K562 (cell line): ENCODE data around the gene NRP1. TPM values are rescaled to one million over a fixed set of nuclear protein-coding genes. Genes with fewer than 3 reads are reported as not detected.

Experiments
- ATAC-seq: fragments of 200-7000 bp; cut with Tn5 transposase; 3 replicates; pipeline ENCODE4 v1.9.1; 2020; ENCODE audit warnings: moderate library complexity
- BruUV-seq: library from RNA; stranded (reverse); fragments of 400-500 nt; replicated peaks from 2 replicates; lab custom pipeline; 2021; lab: Mats Ljungman, UMichigan
- CTCF ChIA-PET: fragments of 300-600 bp; formaldehyde crosslinking; extraction: SDS; loops from one replicate; lab custom pipeline; 2021; ENCODE audit warnings: low intra/inter-chr PET ratio; lab: Yijun Ruan, JAX
- POLR2A ChIA-PET: fragments of 300-600, 350-650 bp; sonication (Branson Sonifier 250); formaldehyde crosslinking; extraction: SDS; loops from one replicate; lab custom pipeline; 2021; ENCODE audit warnings: antibody characterized with exemption, inconsistent platforms; lab: Yijun Ruan, JAX
- DNase-seq, 4 experiments: peaks; one replicate each; pipeline versions ENCODE4 v3.0.0 to v3.0.0-alpha.2; 2011 to 2018; ENCODE audit warnings: low spot score in 3 of 4, mixed read lengths in 3 of 4; ENCODE audit errors: extremely low read depth in 1 of 4
- FAIRE-seq: peaks from 2 replicates; lab custom pipeline; 2011; peaks lifted over from hg19 to GRCh38; lab: Jason Lieb, UNC
- H2AFZ ChIP-seq: 2 replicates; pipeline ENCODE4 v1.6.0; 2011; ENCODE audit warnings: low read depth, low read length, control low read depth, inconsistent platforms
- H3K27ac ChIP-seq: fragments of 200-600 bp; 3 replicates; pipeline ENCODE4 v1.8.0; 2011; ENCODE audit warnings: low read depth, mild to moderate bottlenecking, control low read depth, inconsistent platforms, low read length, moderate library complexity, mixed read lengths; ENCODE audit errors: extremely low read depth
- H3K27me3 ChIP-seq, 2 experiments: fragments of 300-600 bp in 1 of 2; 2 replicates in 1 of 2; 3 replicates in 1 of 2; pipeline versions ENCODE4 v1.6.0 to v1.8.0; 2011; ENCODE audit warnings: inconsistent platforms in 2 of 2, low read length in 2 of 2, mild to moderate bottlenecking in 1 of 2, mixed read lengths in 1 of 2, moderate library complexity in 1 of 2; ENCODE audit not compliant: control insufficient read depth in 2 of 2, insufficient read depth in 2 of 2
- H3K36me3 ChIP-seq: fragments of 300-600 bp; 3 replicates; pipeline ENCODE4 v1.8.0; 2011; ENCODE audit warnings: mild to moderate bottlenecking, low read length, inconsistent platforms; ENCODE audit not compliant: control insufficient read depth, insufficient read depth
- H3K4me1 ChIP-seq, 2 experiments: fragments of 200-600 bp in 1 of 2; replicated peaks in 1 of 2; 2 replicates in 1 of 2; 3 replicates in 1 of 2; pipeline versions ENCODE4 v1.5.1 to v1.8.0; 2011; ENCODE audit warnings: inconsistent platforms in 2 of 2, low read length in 2 of 2, mild to moderate bottlenecking in 1 of 2, mixed read lengths in 1 of 2, moderate library complexity in 1 of 2; ENCODE audit not compliant: control insufficient read depth in 2 of 2, insufficient read depth in 2 of 2
- H3K4me2 ChIP-seq: 2 replicates; pipeline ENCODE4 v1.6.1; 2011; ENCODE audit warnings: low read length, control low read depth, inconsistent platforms, mixed read lengths; ENCODE audit not compliant: insufficient read depth
- H3K4me3 ChIP-seq: fragments of 200-600 bp; sonication (generic), shearing (Covaris generic); 2 replicates; pipeline ENCODE4 v1.5.1; 2016; ENCODE audit warnings: control low read depth, inconsistent platforms
- H3K79me2 ChIP-seq: fragments of 200-600 bp; 3 replicates; pipeline ENCODE4 v1.8.0; 2011; ENCODE audit warnings: low read length, inconsistent platforms; ENCODE audit not compliant: control insufficient read depth, insufficient read depth
- H3K9ac ChIP-seq, 2 experiments: 2 replicates each; pipeline versions ENCODE4 v1.6.0 to v1.6.1; 2011; ENCODE audit warnings: low read depth in 2 of 2, low read length in 2 of 2, control low read depth in 1 of 2, inconsistent platforms in 1 of 2, mild to moderate bottlenecking in 1 of 2, mixed read lengths in 1 of 2; ENCODE audit not compliant: insufficient read depth in 1 of 2
- H3K9me1 ChIP-seq: one replicate; pipeline ENCODE4 v1.6.0; 2011; ENCODE audit warnings: inconsistent platforms, mild to moderate bottlenecking, low read length, moderate library complexity; ENCODE audit not compliant: control insufficient read depth, insufficient read depth
- H3K9me3 ChIP-seq: replicated peaks from 2 replicates; pipeline ENCODE4 v1.5.1; 2011; ENCODE audit warnings: low read depth, low read length, inconsistent platforms; ENCODE audit not compliant: control insufficient read depth, insufficient read depth
- H4K20me1 ChIP-seq: replicated peaks from 2 replicates; pipeline ENCODE4 v1.6.1; 2011; ENCODE audit warnings: low read length, inconsistent platforms, mixed read lengths; ENCODE audit not compliant: control insufficient read depth, insufficient read depth
- E2F3 ChIP-seq: fragments of 250-450 bp; sonication (Bioruptor Pico); IDR thresholded peaks from 2 replicates; pipeline ENCODE4 v1.4.0; 2020; ENCODE audit warnings: mild to moderate bottlenecking
- EGR1 ChIP-seq: fragments of 450-650 bp; conservative IDR thresholded peaks from 2 replicates; pipeline ENCODE4 v1.6.1; 2017; ENCODE audit warnings: mild to moderate bottlenecking
- PBX2 ChIP-seq, 2 experiments: IDR thresholded peaks in 1 of 2; conservative IDR thresholded peaks in 1 of 2; 2 replicates each; pipeline ENCODE4 v1.6.1; 2016; ENCODE audit warnings: low read depth in 2 of 2, mild to moderate bottlenecking in 1 of 2, missing compliant biosample characterization in 1 of 2, missing genetic modification characterization in 1 of 2, moderate library complexity in 1 of 2
- RCOR1 ChIP-seq, 2 experiments: IDR thresholded peaks; 2 replicates each; pipeline ENCODE4 v1.6.1; 2012; ENCODE audit warnings: low read depth in 2 of 2, low read length in 2 of 2, borderline replicate concordance in 1 of 2, improper control_type of control experiment in 1 of 2
- THAP12 ChIP-seq: fragments of 250-450 bp; sonication (Bioruptor Pico); IDR thresholded peaks from 2 replicates; pipeline ENCODE4 v1.9.0; 2021; ENCODE audit warnings: mild to moderate bottlenecking, inconsistent platforms
- WGBS: fragments of 100-300 bp; shearing (Covaris generic); methylation state at CpG from one replicate; pipeline ENCODE4 v1.1.6; 2016; ENCODE audit warnings: low coverage, mixed read lengths; ENCODE audit not compliant: insufficient coverage; ENCODE audit errors: missing lambda C conversion rate; 5-methylcytosine and 5-hydroxymethylcytosine counted together
- in situ Hi-C: fragments of 300-500 bp; cut with MboI; formaldehyde crosslinking; loops from 4 replicates; pipeline ENCODE4 v1.15.0; 2018; ENCODE audit warnings: inconsistent platforms, mixed read lengths
- intact Hi-C: fragments of 100-400 bp; cut with micrococcal nuclease; formaldehyde crosslinking; loops from 2 replicates; pipeline ENCODE4 v1.14.2; 2022
- polyA plus RNA-seq, 8 experiments: library from polyadenylated mRNA; depleted of rRNA in 4 of 8; stranded (reverse) in 5 of 8; unstranded in 3 of 8; fragments of >200 nt; fragmentation: Nextera tagmentation in 2 of 8; fragmentation: Illumina TruSeq in 1 of 8; extraction: Ambion mirVana in 2 of 8; extraction: Trizol in 1 of 8; gene quantifications; 2 replicates each; pipeline versions ENCODE4 v1.2.1 to v1.2.3, GENCODE V29; 2011 to 2014; ENCODE audit warnings: inconsistent platforms in 1 of 8, missing spikeins in 1 of 8
- total RNA-seq, 7 experiments: library from RNA; depleted of rRNA in 6 of 7; stranded (reverse); fragments of >200 nt in 6 of 7; fragmentation: Illumina TruSeq in 2 of 7; extraction: Trizol in 2 of 7; gene quantifications; 2 replicates each; pipeline versions ENCODE4 v1.2.1 to v1.2.3, GENCODE V29; 2011 to 2021; ENCODE audit warnings: low replicate concordance in 1 of 7

The NRP1 gene
- total and polyA plus RNA-seq, 9 of the 15 experiments (the other 6 are each of a cell fraction or from before 2014, with no cell fraction given), result 0.01 to 0.38 (median 0.04) TPM; not detected in 5

- Histone ChIP-seq H3K27ac (no peak overlapping the region), H3K4me1 (no peaks in the 10 kb centered on the region), H2AFZ (no peak overlapping the region), H3K79me2 (no peaks in the 10 kb centered on the region), H3K9me1 (no peaks in the 10 kb centered on the region), H3K9ac (no peak overlapping the region), H3K4me3 (no peak overlapping the region), H4K20me1 (no peaks in the 10 kb centered on the region), H3K4me2 (no peak overlapping the region), H3K27me3 (peaks cover 0 to 6% of the 10 kb centered on the region in 2 experiments; a peak in 1 of 5 replicates), H3K36me3 (no peaks in the 10 kb centered on the region), H3K9me3 (no peaks in the 10 kb centered on the region)
- CTCF ChIA-PET, result no interaction called here
- intact Hi-C loops, result loop anchor here (10.0 kb wide), 1 partner anchor 1438 kb away; no protein-coding TSS in a partner anchor
- in situ Hi-C loops, result no loop called here
- POLR2A ChIA-PET, result interaction anchor here (0.6 to 1.8 kb wide), 2 partner anchors 53 to 81 kb away, joined by 3 read pairs; no protein-coding TSS in a partner anchor
- ATAC-seq, result no peak
- no peak for TF ChIP-seq E2F3
- no peak for TF ChIP-seq THAP12 (CRISPR knock-in tag)
- TF ChIP-seq PBX2 (CRISPR knock-in tag; IDR thresholded peaks at IDR 0.05; ENCODE audit: low read depth), result no peak
- no peak for TF ChIP-seq PBX2 (tag; conservative IDR thresholded peaks at IDR 0.05; ENCODE audit: low read depth)
- no peak for TF ChIP-seq EGR1
- no peak for TF ChIP-seq RCOR1 (IDR thresholded peaks at IDR 0.05; ENCODE audit: borderline replicate concordance in 1 of 2, low read depth in 2 of 2, low read length in 2 of 2)
- FAIRE-seq, result no peak
- no TSS peak for BruUV-seq
- no peak for DNase-seq
- 0% methylated on average over 3 of the region's 3 CpGs for WGBS
Observed at GRCh38 chr10:33196377-33196706, 138.1 kb downstream of the NRP1 start.
